ENCODE data around the gene SMIM29. TPM values are rescaled to one million over a fixed set of nuclear protein-coding genes. Genes with fewer than 3 reads are reported as not detected.
"Not testable (repeated sequence)": the region's sequence is repeated elsewhere in the genome, so short reads cannot be mapped to it uniquely, and the experiment has no call there.

Gene SMIM29
- total RNA-seq, 1 experiment from 2014 or later, result 25.8 TPM

- no peak for DNase-seq
- Histone ChIP-seq H3K36me3 (ENCODE audit: low read depth, low read length) (no peaks in the 10 kb centered on the region), H3K4me3 (ENCODE audit: low read length) (no peak overlapping the region), H3K9me2 (replicated peaks; ENCODE audit: low read length) (no peaks in the 10 kb centered on the region), H2AFZ (ENCODE audit: low read length) (no peak overlapping the region), H3K27me3 (ENCODE audit: low read length) (no peaks in the 10 kb centered on the region), H3K79me2 (ENCODE audit: low read length) (no peaks in the 10 kb centered on the region), H3K9me3 (ENCODE audit: low read length) (no peaks in the 10 kb centered on the region), H3K4me1 (ENCODE audit: insufficient read depth, low read length) (no peaks in the 10 kb centered on the region), H3K4me2 (ENCODE audit: low read length) (no peak overlapping the region), H3F3A (ENCODE audit: low read length, unreplicated experiment) (no peaks in the 10 kb centered on the region), H4K20me1 (ENCODE audit: low read length) (no peaks in the 10 kb centered on the region), H3K27ac (ENCODE audit: low read length) (no peak overlapping the region), H3K9ac (ENCODE audit: low read length) (no peak overlapping the region)
- ATAC-seq, result no peak
- POLR2A ChIA-PET (ENCODE audit: unreplicated experiment), result no interaction called here
- BruUV-seq (replicated peaks), result no TSS peak
- intact Hi-C loops (cut with micrococcal nuclease), result no loop called here
- TF ChIP-seq EZH2 (IDR thresholded peaks at IDR 0.05; ENCODE audit: low read length, unreplicated experiment), result no peak
- TF ChIP-seq EZH2phosphoT487 (IDR thresholded peaks at IDR 0.05; ENCODE audit: borderline replicate concordance, low read length), result no peak
- TF ChIP-seq CTCF (conservative IDR thresholded peaks at IDR 0.05; ENCODE audit: low read depth, low read length), result no peak
- CTCF ChIA-PET, result no interaction called here
Observed at GRCh38 chr6:34259529-34260069, 10.8 kb upstream of the SMIM29 start.

- H3K27ac ChIP-seq (ENCODE audit: low read length); H3F3A ChIP-seq (ENCODE audit: low read length, unreplicated experiment); POLR2A ChIA-PET (ENCODE audit: unreplicated experiment); BruUV-seq (replicated peaks); ATAC-seq; H3K9me3 ChIP-seq (ENCODE audit: low read length); intact Hi-C loops (cut with micrococcal nuclease); H3K9me2 ChIP-seq (replicated peaks; ENCODE audit: low read length); H3K4me3 ChIP-seq (ENCODE audit: low read length); H3K9ac ChIP-seq (ENCODE audit: low read length); H4K20me1 ChIP-seq (ENCODE audit: low read length); H2AFZ ChIP-seq (ENCODE audit: low read length); H3K36me3 ChIP-seq (ENCODE audit: low read depth, low read length); H3K27me3 ChIP-seq (ENCODE audit: low read length); CTCF ChIA-PET: not testable (repeated sequence)
- Histone ChIP-seq H3K4me2 (ENCODE audit: low read length) (0 out of 2 replicates have a peak overlapping the region, but pooled peaks have one; percentile 34), H3K79me2 (ENCODE audit: low read length) (peaks cover 11% of the 10 kb centered on the region; the same call in 1 of the 2 replicates), H3K4me1 (ENCODE audit: insufficient read depth, low read length) (peaks cover 23% of the 10 kb centered on the region)
- DNase-seq, result peak; percentile 40
Observed at GRCh38 chr6:34252395-34252794, 3.6 kb upstream of the SMIM29 start.

GRCh38 chr6:34249469-34250261 lies 859 bp upstream of the SMIM29 start:
- peaks cover 47% of the 10 kb centered on the region for H3K4me1 ChIP-seq (ENCODE audit: insufficient read depth, low read length)
- DNase-seq (no peak), ATAC-seq (peak; percentile 2)
- H3K4me3 ChIP-seq (ENCODE audit: low read length), result peak overlapping the region; percentile 79
- ChIA-PET CTCF (interaction anchor here (0.7 to 3.5 kb wide), 5 partner anchors 17 to 167 kb away, joined by 3 to 34 read pairs (median 4); no protein-coding TSS in a partner anchor), POLR2A (ENCODE audit: unreplicated experiment) (no interaction called here)
- peak overlapping the region; percentile 89 for H3K9ac ChIP-seq (ENCODE audit: low read length)
- intact Hi-C loops (cut with micrococcal nuclease), result loop anchor here (1.0 to 5.0 kb wide), 5 partner anchors 91 to 358 kb away; no protein-coding TSS in a partner anchor
- no peaks in the 10 kb centered on the region for H3K9me2 ChIP-seq (replicated peaks; ENCODE audit: low read length)
- peaks cover 11% of the 10 kb centered on the region; the same call in 1 of the 2 replicates for H3K79me2 ChIP-seq (ENCODE audit: low read length)
- H3K27ac ChIP-seq (ENCODE audit: low read length), result no peak overlapping the region
- H3F3A ChIP-seq (ENCODE audit: low read length, unreplicated experiment), result peaks cover 3% of the 10 kb centered on the region
- TF ChIP-seq EZH2phosphoT487 (IDR thresholded peaks at IDR 0.05; ENCODE audit: borderline replicate concordance, low read length) (no peak), CTCF (conservative IDR thresholded peaks at IDR 0.05; ENCODE audit: low read depth, low read length) (no peak), EZH2 (IDR thresholded peaks at IDR 0.05; ENCODE audit: low read length, unreplicated experiment) (no peak)
- no peaks in the 10 kb centered on the region for H3K27me3 ChIP-seq (ENCODE audit: low read length)
- BruUV-seq (replicated peaks), result no TSS peak
- no peaks in the 10 kb centered on the region for H4K20me1 ChIP-seq (ENCODE audit: low read length)
- peak overlapping the region; percentile 100 for H2AFZ ChIP-seq (ENCODE audit: low read length)
- H3K36me3 ChIP-seq (ENCODE audit: low read depth, low read length), result peaks cover 6% of the 10 kb centered on the region; the same call in 1 of the 2 replicates
- H3K4me2 ChIP-seq (ENCODE audit: low read length), result peak overlapping the region; percentile 94
- H3K9me3 ChIP-seq (ENCODE audit: low read length), result no peaks in the 10 kb centered on the region
